Sciatic nerve (tissue), 2 donors: ENCODE data around the gene NT5C3A. TPM values are rescaled to one million over a fixed set of nuclear protein-coding genes. Genes with fewer than 3 reads are reported as not detected.

Source experiments
- ATAC-seq: fragments of 200-7000 bp; cut with Tn5 transposase; one replicate; pipeline ENCODE4 v1.9.1; 2020; ENCODE audit warnings: mild to moderate bottlenecking, moderate library complexity
- DNase-seq: peaks from one replicate; pipeline ENCODE4 v3.0.0-alpha.2; 2020; ENCODE audit warnings: low spot score
- intact Hi-C: fragments of 100-400 bp; cut with DNase I; formaldehyde crosslinking; loops from one replicate; pipeline ENCODE4 v1.14.2; 2022
- total RNA-seq: library from RNA; stranded (reverse); fragmentation: NEBNext Ultra II Directional; extraction: Animal tissue kit (Norgen Biotek cat#: 25700); gene quantifications from one replicate; pipeline ENCODE4 v1.2.1, GENCODE V29; 2021
- donor health status: DM: no; HTN: no; CAD: no.
- donor health status: DM: no; HTN: no; CAD: no.

NT5C3A gene
- total RNA-seq, 1 donor from 2014 or later, result 27.9 TPM

DNA sequence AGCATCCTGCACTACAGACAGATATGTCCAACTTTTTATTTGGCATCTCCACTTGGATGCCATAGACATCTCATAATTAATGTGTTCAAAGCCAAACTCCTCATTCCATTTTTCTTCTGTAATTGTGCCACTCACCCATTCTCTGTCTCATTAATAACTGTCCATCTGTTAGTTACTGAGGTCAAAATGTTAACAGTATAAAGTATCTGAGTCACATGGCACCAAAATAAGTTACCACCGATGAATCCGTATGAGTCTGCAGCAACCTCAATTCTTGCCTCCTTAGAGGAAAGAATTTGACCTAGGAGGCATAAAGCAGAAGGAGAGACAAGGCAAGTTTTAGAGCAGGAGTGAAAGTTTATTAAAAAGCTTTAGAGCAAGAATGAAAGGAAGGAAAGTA, 16.5 kb upstream of the NT5C3A start:
- ATAC-seq (no peak), DNase-seq (no peak)
- intact Hi-C loops, result no loop called here

DNA sequence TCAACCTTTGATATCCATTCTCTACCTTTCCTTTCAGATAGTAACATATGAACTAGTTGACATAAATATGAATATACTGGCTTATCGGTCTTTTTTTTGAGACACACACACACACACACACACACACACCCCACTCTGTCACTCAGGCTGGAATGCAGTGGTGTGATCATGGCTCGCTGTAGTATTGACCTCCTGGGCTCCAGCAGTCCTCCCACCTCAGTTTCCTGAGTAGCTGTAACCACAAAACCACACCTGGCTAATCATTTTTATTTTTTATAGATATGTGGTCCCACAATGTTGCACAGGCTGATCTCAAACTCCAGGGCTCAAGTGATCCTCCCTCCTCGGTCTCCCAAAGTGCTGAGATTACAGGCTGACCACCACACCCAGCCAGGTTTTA, 14.2 kb upstream of the NT5C3A start:
- ATAC-seq (no peak), DNase-seq (no peak)
- intact Hi-C loops, result no loop called here

DNA sequence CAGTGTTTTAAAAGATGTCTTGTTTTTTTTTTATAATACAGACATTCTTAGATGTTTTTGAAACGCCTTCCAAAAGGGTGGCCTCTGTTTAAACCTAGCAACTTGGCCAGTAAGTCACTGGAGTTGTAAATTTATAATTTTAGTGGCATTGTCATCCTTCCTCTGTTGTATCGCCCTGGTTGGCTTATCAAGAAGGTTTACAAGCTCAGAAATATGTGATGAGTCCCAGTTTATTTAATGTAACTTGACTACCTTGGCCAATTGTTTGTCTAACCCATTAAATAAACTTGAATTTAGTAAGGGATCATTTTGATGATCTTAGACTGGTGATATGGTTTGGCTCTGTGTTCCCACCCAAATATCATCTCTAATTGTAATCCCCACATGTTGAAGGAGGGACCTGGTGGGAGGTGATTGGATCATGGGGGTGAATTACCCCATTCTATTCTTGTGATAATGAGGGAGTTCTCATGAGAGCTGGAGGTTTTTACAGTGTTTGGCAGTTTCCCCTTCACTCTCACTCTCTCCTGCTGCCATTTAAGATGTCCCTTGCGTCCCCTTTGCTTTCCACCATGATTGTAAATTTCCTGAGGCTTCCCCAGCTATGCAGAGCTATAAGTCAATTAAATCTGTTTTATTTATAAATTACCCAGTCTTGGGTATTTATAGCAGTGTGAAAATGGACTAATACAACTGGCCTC, 13.4 kb upstream of the NT5C3A start:
- ATAC-seq (no peak), DNase-seq (no peak)
- intact Hi-C loops, result no loop called here

DNA sequence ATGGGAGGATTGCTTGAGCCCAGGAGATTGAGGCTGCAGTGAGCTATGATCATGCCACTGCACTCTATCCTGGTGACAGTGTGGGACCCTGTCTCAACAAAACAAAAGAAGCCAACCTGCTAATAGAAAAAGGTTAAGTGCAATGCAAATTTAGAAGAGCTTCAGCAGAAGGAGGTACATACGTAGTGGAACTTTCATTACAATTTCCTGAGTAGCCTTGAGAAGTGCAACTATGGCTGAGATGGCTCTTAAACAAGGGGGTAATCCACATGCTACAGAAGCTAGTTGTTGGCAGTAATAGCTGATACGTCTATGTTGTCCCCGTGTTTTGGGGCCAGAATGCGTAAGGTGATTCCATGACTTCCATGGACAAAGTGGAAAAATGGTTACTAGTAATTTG, 10.7 kb upstream of the NT5C3A start:
- DNase-seq (no peak), ATAC-seq (no peak)
- intact Hi-C loops, result no loop called here

DNA sequence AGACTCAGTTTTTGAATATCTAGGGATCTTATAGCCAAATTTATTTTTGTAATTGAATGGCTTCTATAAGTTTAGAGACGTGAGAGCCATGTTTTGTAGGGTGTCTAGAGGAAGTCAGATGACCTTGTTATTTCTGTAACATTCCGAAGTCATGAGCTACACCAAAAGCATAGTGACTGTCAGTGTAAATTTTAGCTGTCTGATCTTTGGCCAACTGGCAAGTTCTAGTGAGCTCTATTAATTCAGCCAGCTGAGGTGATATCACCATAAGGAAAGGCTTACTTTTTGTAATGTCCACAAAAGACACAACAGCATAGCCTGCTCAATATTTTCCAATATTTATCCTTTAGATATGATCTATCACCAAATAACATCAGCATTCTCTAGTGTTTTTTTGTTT, 9.9 kb upstream of the NT5C3A start:
- DNase-seq (no peak), ATAC-seq (no peak)
- intact Hi-C loops, result no loop called here

DNA sequence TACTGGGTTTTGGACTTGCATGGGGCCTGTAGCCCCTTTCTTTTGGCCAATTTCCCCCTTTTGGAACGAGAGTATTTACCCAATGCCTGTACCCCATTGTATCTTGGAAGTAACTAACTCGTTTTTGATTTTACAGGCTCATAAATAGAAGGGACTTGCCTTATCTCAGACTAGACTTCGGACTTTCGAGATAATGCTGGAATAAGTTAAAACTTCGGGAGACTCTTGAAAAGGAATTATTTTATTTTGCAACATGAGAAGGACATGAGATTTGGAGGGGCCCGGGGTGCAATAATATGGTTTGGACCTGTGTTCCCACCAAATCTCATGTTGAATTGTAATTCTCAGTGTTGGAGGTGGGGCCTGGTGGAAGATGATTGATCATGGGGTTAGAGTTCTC, 8.3 kb upstream of the NT5C3A start:
- no peak for DNase-seq
- intact Hi-C loops, result no loop called here
- ATAC-seq, result no peak

DNA sequence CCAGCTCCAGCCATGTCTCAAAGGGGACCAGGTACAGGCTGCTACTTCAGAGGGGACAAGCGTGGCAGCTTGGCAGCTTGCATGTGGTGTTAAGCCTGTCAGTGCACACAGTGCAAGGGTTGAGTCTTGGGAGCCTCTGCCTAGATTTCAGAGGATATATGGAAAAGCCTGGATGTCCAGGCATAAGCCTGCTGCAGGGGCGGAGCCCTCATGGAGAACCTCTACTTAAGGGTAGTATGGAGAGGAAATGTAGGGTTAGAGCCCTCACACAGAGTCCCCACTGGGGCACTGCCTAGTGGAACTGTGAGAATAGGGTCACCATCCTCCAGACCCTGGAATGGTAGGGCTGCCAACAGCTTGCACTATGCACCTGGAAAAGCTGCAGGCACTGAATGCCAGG, 7.7 kb upstream of the NT5C3A start:
- DNase-seq (no peak), ATAC-seq (no peak)
- intact Hi-C loops, result no loop called here

DNA sequence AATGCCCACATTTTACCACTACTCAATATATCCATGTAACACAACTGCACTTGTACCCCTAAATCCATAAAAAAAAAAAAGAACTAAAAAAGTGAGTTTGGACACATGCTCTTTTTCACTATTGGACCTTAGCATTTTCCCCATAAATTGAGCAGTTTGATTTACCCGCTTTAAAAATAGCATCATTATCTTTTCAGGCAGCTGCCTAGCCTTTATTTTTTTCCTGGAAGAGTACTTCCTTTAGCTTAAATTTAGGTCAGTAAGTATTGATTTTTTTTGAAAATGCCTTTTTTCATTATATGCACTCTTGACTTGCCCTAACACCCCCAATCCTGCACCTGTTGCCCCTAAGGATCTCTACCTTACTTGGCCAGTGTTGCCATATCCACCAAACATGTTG, 5.3 kb upstream of the NT5C3A start:
- DNase-seq (no peak), ATAC-seq (no peak)
- intact Hi-C loops, result no loop called here

DNA sequence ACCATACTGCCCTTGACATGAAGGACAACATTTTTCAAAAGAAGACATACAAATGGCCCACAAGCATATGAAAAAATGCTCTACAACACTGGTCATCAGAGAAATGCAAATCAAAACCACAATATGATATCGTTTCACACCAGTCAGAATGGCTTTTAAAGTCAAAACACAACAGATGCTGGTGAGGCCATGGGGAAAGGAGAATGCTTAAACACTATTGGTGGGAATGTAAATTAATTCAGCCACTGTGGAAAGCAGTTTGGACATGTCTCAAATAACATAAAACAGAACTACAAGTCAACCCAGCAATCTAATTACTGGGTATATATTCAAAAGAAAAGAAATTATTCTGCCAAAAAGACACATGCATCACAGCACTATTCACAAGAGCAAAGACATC, 4.2 kb upstream of the NT5C3A start:
- intact Hi-C loops, result no loop called here
- no peak for DNase-seq
- ATAC-seq, result no peak

DNA sequence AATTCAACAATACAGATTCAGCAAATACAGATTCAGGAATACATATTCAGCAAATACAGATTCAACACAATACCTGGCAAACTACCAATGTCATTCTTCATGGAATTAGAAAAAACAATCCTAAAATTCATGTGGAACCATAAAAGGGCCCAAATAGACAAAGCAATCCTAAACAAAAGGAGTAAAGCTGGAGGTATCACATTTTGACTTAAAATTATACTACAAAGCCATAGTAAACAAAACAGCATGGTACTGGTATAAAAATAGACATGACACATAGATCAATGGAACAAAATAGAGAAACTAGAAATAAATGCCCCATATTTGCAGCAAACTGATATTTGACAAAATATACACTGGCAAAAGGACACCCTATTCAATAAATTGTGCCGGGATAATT, 3.4 kb upstream of the NT5C3A start:
- DNase-seq (no peak), ATAC-seq (no peak)
- intact Hi-C loops, result no loop called here

DNA sequence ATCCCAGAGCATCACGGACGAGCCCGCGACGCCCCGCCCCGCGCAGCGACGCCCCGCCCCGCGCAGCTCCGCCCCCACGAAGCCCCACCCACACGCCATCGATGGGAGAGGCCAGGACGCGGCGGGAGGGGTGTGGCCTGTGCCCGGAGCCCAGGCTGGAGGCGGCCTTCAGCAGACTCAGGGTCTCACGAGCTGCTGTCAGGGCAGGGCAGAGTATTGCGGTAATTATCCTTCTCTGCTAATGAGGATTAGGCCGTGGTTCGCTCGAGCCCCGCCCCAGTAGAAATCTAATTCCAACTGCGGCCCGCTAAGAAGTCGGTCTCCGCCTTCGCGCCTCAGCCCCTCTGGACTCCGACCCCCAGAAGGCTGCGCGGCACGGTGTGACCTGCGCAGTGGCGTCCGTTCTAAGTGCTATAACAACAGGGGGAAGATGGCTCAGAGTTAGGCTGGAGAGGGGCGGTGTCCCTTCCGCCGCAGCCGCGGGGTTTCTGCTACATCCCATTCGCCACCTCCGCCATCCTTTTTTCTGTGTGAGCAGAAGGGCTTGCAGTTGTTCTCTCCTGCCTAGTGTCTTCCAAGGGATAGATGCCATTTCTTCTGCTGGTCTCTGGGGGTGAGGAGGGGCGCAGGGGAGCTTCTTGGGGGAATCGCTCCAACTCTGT, 337 bp upstream of the NT5C3A start:
- intact Hi-C loops, result no loop called here
- DNase-seq, result peak; percentile 96
- ATAC-seq, result peak; percentile 100

DNA sequence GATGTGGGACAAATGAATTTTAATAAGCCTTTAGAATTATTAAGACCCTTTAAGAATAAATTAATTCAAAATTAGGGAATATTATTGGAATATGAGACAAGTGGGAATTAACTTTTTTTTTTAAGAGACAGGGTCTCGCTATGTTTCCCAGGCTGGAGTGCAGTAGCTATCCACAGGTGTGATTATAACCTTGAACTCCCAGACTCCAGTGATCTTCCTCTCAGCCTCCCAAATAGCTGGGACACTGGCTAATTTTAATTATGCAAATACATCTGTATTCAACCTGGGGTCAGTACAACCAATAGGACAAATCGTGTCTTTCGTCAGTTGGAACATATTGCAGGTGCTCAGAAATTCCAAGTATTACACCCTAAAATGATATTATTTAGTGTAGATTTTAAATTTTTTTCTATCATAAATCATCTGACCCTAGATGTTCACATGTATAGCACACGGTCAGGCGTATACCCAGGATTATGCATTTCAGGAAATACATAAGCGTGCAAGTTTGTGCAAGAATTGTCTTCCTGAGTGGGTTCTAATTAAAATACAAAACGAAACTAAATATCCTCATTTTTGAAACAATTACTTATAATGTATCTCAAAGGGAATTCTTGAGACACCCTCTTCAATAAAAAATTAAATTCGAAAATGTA, 1.2 kb downstream of the NT5C3A start:
- DNase-seq (no peak), ATAC-seq (no peak)
- intact Hi-C loops, result no loop called here

DNA sequence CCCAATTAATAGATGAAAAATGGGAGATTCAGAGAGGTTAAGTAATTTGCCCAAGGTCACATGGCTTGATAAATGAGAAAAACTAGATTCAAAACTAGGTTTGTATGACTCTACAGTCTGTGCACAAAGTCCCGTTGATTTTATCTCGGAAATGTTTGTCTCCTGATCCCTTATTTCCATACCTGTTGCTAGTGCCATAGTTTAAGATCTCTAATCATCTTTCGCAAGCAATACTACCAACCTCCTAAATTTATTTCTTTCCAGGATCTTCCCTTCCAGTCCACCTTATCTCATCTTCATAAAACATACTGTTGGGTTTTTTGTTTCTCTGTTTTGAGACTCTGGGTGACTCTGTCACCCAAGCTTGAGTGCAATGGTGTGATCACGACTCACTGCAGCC, 2.9 kb downstream of the NT5C3A start:
- intact Hi-C loops, result no loop called here
- no peak for ATAC-seq
- DNase-seq, result no peak

DNA sequence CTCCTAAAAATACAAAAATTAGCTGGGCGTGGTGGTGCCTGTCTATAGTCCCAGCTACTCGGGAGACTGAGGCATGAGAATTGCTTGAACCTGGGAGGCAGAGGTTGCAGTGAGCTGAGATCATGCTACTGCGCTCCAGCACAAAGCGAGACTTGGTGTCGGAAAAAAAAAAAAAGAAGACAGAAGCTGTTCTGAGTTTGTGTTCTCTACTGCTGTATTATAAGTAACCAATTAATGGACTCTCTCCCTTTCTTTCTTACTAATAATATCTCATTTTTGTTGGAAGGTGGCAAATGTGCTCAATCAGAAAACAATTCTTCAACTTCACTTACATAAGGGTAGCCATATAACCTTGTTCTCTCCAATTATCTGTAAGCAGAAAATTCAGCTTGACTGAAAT, 7.4 kb downstream of the NT5C3A start:
- ATAC-seq (no peak), DNase-seq (no peak)
- intact Hi-C loops, result no loop called here

DNA sequence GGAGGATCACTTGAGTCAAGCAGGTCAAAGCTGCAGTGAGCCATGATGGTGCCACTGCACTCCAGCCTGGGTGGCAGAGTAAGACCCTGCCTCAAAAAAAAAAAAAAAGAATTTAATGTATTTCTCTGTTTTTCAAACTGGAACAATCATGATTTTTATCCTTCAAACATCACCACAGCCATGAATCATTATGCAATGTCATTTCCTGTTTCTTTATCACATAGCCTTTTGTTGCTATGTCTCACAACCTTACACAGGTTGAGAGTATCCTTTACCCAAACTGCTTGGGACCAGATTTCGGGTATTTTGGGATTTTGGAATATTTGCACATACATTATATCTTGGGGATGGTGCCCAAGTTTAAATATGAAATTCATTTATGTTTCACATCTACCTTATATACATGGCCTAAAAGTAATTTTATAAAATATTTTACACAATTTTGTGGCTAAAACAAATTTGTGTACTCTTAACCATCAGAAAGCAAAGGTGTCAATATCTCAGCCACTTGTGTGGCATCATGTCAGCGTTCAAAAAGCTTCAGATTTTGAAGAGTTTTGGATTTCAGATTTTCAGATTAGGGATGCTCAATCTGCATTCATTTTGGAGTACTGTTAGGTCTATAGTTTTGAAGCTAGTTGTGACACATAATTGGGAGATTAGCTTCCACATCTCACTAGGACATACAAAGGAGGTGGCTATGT, 8.2 kb downstream of the NT5C3A start:
- ATAC-seq (no peak), DNase-seq (no peak)
- intact Hi-C loops, result no loop called here

DNA sequence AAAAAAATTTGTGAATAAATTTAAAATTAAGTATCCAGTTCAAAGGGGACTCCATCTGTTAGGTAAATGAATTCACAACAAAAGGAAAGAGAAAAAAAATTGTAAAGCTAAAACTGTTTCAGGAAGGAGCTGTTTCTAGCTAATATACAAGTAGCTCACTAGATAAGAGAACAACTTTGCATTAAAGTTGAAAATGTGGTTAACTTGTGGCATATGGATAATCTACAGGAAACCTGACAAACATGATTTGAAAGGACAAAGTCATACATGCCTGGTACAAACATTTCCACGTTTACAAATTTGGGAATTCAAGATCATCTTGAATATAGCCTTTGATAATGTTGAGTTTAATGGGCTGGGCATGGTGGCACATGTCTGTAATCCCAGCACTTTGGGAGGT, 8.9 kb downstream of the NT5C3A start:
- ATAC-seq (no peak), DNase-seq (no peak)
- intact Hi-C loops, result no loop called here

DNA sequence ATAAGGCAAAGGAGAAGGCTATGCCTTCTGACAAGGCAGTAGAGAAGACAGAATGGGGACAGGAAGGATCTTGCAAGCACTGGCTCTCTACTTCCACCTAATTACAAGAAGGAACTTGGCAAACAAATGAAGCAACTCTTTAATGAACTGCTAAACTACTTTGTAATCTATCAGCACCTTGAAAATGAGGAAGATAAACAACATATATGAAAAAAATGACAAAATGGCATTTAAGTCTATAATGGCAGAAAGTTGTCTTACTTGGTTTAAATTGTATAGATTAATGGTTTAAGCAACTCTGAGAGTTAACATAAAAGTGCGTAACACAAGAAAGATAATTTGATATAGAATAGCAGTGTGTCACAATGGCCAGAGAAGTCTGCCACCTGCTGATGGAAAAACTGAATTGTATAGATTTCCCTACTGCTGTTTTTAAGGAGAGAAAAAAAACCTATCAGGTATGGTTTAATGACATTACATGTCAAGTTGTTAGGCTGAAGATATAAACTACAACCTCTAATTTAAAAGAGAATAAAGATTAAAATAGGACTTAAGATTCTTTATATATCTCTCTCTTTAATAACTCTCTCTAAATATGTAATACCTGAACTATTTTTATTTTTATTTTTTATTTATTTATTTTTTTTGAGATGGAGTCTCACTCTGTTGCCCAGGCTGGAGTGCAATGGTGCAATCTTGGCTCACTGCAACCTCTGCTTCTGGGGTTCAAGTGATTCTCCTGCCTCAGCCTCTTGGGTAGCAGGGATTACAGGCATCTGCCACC, 11.8 kb downstream of the NT5C3A start:
- intact Hi-C loops, result no loop called here
- peak; percentile 78 for ATAC-seq
- DNase-seq, result no peak

DNA sequence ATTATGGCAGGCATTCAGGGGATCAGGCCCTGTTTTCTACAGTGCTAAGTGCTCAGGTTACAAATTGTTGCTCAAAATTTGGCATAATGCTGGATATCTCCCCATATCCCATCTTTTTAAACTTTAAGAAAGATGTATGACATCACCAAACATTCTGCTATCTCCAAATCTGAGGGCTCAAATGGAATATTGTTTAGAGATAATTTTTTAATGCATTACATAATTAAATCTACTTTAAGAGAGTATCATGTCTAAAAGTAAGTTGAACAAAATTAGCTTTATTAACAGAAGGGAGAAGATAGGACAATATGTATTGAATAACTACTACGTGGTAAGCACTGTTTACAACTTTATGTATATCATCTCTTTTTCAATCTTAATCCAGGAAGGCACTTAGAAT, 13.9 kb downstream of the NT5C3A start:
- ATAC-seq, result no peak
- intact Hi-C loops, result no loop called here

DNA sequence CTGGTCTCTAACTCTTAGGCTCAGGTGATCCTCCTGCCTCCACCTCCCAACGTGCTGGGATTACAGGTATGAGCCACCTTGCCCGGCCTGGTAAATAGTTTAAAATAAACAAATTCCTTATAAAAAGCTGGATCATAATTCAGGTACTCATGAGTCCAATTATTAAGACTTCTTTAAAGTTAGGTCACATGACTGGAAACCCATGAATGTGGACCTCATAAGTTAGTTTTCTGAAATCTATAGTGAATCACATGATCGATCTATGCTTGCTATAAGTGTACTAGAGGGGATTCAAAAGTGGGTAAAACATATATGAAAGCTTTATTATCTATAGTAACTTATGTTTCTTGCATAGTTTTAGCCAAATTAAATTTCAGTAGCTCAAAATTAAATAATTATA, 14.3 kb downstream of the NT5C3A start:
- intact Hi-C loops, result no loop called here
- ATAC-seq (no peak), DNase-seq (no peak)

More for the DNA sequence above, 13.9 kb downstream of the NT5C3A start:
- no peak for DNase-seq
